ENCODE measurements around the gene KRTAP20-1.

Gene KRTAP20-1

GRCh38 chr21:30646904-30647414, 30.7 kb downstream of the KRTAP20-1 start:
- no peak for DNase-seq

DNA sequence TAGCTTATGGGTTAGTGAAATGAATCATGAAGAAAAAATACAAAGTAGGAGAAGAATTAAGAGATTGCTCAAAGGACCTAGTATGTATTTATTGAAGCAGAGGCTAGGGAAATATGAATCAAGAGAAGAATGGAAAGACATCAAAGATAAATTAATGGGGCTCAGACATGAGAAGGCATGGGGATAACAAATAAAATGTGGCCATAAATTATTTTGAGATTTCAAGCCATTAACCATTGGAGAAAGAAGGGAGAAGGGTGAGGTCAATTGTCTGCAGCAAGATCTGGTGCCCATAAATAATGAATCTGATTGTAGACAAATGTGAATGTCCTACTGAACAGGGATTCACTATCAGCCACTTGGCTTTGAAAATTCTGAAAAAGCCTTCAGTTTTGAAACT, 36.7 kb downstream of the KRTAP20-1 start:
- DNase-seq: no peak

Measured in C1 segment of cervical spinal cord (tissue), 14 donors.